HEK293T (cell line): ENCODE measurements around the gene IGSF8.

ENCODE experiments used
- ARNT ChIP-seq: fragments of 450-650 bp; IDR thresholded peaks from 2 replicates; pipeline ENCODE4 v1.6.1; 2017; ENCODE audit warnings: mild to moderate bottlenecking
- CTBP1 ChIP-seq: fragments of 450-650 bp; IDR thresholded peaks from 2 replicates; pipeline ENCODE4 v1.6.1; 2016; ENCODE audit warnings: borderline replicate concordance
- ELF4 ChIP-seq: fragments of 450-650 bp; IDR thresholded peaks from 2 replicates; pipeline ENCODE4 v1.6.1; 2017; ENCODE audit warnings: antibody characterized with exemption
- HDGF ChIP-seq: fragments of 450-650 bp; IDR thresholded peaks from 2 replicates; pipeline ENCODE4 v1.6.1; 2017; ENCODE audit warnings: antibody characterized with exemption, borderline replicate concordance
- L3MBTL2 ChIP-seq: fragments of 450-650 bp; conservative IDR thresholded peaks from 2 replicates; pipeline ENCODE4 v1.6.1; 2016; ENCODE audit warnings: mild to moderate bottlenecking
- SP1 ChIP-seq: fragments of 450-650 bp; IDR thresholded peaks from 2 replicates; pipeline ENCODE4 v1.6.1; 2017
- SUZ12 ChIP-seq: fragments of 450-650 bp; IDR thresholded peaks from 2 replicates; pipeline ENCODE4 v1.6.1; 2016; ENCODE audit warnings: mild to moderate bottlenecking
- TARDBP ChIP-seq: fragments of 450-650 bp; IDR thresholded peaks from 2 replicates; pipeline ENCODE4 v1.6.1; 2016
- ZNF384 ChIP-seq: fragments of 450-650 bp; IDR thresholded peaks from 2 replicates; pipeline ENCODE4 v1.6.1; 2016

DNA sequence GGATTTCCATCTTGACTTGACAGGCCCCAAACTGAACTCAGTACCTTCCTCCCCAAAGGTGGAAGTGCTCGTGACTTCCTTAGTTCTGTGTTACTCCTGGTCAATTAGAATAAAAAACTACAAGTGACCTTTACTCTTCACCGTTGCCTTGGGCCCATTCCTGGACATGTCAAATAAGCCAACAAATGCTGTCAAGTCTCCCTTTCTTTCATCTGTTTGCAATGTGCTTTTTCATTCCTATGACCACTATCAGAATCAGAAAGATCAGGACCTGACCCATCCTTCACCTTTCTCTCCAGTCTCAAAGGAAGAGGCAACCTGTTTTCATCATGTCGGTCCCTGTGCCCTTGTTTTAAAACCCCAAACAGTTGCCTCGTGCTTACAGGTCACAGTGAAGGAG, 23.6 kb downstream of the IGSF8 start:
- TF ChIP-seq SP1 (no peak), ZNF384 (no peak), SUZ12 (no peak), L3MBTL2 (no peak), HDGF (no peak), TARDBP (no peak), ELF4 (no peak), ARNT (no peak), CTBP1 (no peak)
